ENCODE measurements around the gene VGF. TPM values are rescaled to one million over a fixed set of nuclear protein-coding genes. Genes with fewer than 3 reads are reported as not detected.

The VGF gene
- total RNA-seq, 1 experiment from 2014 or later, result 1.2 TPM

DNA sequence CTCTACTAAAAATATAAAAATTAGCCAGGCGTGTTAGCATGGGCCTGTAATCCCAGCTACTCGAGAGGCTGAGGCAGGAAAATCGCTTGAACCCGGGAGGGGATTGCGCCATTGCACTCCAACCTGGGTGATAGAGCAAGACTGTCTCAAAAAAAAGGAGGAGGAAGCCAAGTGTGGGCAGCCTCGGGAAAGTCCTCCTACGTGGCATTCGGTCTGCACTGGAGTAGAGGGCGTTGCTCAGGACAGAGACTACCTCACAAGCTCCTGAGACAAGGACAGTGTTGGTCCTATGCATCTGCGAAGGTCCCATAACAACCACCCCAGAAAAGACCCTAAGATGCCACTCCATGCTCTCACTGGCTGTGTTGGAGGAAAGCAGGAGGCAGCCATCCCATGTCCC is 48.5 kb downstream of the VGF start:
- no TSS peak for BruUV-seq (replicated peaks)
- CTCF ChIA-PET, result no interaction called here
- Histone ChIP-seq H3K4me3 (ENCODE audit: low read depth, low read length) (no peak overlapping the region), H3K36me3 (ENCODE audit: control insufficient read depth, insufficient read depth, low read length) (no peaks in the 10 kb centered on the region), H3K9me3 (no peaks in the 10 kb centered on the region), H3K4me1 (peaks cover 18% of the 10 kb centered on the region), H3K27me3 (replicated peaks; ENCODE audit: control insufficient read depth, insufficient read depth, low read length) (no peaks in the 10 kb centered on the region)
- Mint-ChIP-seq H3K4me1 (ENCODE audit: low read depth, unreplicated experiment) (peaks cover 10% of the 10 kb centered on the region), H3K27me3 (ENCODE audit: insufficient read depth, unreplicated experiment) (no peaks in the 10 kb centered on the region), H3K36me3 (ENCODE audit: insufficient read depth, unreplicated experiment) (no peaks in the 10 kb centered on the region), H3K4me3 (ENCODE audit: unreplicated experiment) (no peak overlapping the region), H3K9me3 (ENCODE audit: unreplicated experiment) (no peaks in the 10 kb centered on the region), H3K27ac (ENCODE audit: unreplicated experiment) (no peak overlapping the region)
- intact Hi-C loops (cut with micrococcal nuclease; ENCODE audit: unreplicated experiment), result no loop called here
- TF ChIP-seq, protein P1, sequence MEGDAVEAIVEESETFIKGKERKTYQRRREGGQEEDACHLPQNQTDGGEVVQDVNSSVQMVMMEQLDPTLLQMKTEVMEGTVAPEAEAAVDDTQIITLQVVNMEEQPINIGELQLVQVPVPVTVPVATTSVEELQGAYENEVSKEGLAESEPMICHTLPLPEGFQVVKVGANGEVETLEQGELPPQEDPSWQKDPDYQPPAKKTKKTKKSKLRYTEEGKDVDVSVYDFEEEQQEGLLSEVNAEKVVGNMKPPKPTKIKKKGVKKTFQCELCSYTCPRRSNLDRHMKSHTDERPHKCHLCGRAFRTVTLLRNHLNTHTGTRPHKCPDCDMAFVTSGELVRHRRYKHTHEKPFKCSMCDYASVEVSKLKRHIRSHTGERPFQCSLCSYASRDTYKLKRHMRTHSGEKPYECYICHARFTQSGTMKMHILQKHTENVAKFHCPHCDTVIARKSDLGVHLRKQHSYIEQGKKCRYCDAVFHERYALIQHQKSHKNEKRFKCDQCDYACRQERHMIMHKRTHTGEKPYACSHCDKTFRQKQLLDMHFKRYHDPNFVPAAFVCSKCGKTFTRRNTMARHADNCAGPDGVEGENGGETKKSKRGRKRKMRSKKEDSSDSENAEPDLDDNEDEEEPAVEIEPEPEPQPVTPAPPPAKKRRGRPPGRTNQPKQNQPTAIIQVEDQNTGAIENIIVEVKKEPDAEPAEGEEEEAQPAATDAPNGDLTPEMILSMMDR (IDR thresholded peaks at IDR 0.05; ENCODE audit: insufficient read depth in 1 of 2, low read depth in 1 of 2, low read length in 1 of 2, severe bottlenecking in 1 of 2, unreplicated experiment in 1 of 2), result no peak
- DNase-seq, result no peak
- POLR2A ChIA-PET, result no interaction called here

DNA sequence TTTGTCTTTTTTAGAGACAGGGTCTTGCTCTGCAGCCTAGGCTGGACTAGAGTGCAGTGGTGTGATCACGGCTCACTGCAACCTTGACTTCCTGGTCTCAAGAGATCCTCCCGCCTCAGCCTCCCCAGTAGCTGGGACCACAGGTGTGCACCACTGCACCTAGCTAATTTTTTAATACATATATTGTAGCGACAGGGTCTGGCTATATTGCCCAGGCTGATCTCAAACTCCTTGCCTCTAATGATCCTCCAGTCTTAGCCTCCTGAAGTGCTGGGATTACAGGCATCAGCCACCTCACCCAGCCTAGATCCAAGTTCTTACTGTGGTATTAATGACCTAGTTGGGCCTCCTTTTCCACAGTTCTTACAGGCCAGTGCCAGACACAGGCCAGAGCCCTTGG is 50.2 kb downstream of the VGF start:
- BruUV-seq (replicated peaks), result no TSS peak
- no peak overlapping the region for H3K27ac Mint-ChIP-seq (ENCODE audit: unreplicated experiment)

DNA sequence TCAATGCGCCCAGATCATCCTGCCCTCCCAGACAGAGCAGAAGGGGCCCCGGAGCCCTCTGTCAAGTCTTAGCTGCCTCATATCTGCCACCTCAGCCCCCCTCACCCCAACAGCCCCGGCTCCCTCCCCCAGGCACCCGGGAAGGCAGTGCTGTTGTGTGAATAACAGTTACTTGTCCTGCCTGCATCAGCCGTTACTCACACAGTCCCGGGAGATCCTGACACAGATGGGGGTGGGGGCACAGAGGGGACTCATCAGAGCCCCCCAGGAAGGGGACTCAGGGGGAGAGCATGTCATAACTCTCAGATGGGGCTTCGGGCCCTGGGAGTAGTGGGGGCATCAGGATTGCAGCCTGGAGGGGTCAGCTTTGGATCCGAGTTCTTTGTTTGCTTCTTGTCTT is 50.9 kb downstream of the VGF start:
- Histone ChIP-seq H3K9me3 (no peaks in the 10 kb centered on the region), H3K4me3 (ENCODE audit: low read depth, low read length) (no peak overlapping the region), H3K4me1 (peaks cover 11% of the 10 kb centered on the region), H3K36me3 (ENCODE audit: control insufficient read depth, insufficient read depth, low read length) (no peaks in the 10 kb centered on the region), H3K27me3 (replicated peaks; ENCODE audit: control insufficient read depth, insufficient read depth, low read length) (no peaks in the 10 kb centered on the region)
- H3K4me3 Mint-ChIP-seq (ENCODE audit: unreplicated experiment), result no peak overlapping the region
- intact Hi-C loops (cut with micrococcal nuclease; ENCODE audit: unreplicated experiment), result no loop called here
- no TSS peak for BruUV-seq (replicated peaks)
- peaks cover 7% of the 10 kb centered on the region for H3K4me1 Mint-ChIP-seq (ENCODE audit: low read depth, unreplicated experiment)
- no peak for DNase-seq
- H3K9me3 Mint-ChIP-seq (ENCODE audit: unreplicated experiment), result no peaks in the 10 kb centered on the region
- H3K27me3 Mint-ChIP-seq (ENCODE audit: insufficient read depth, unreplicated experiment), result no peaks in the 10 kb centered on the region
- ChIA-PET CTCF (no interaction called here), POLR2A (no interaction called here)
- TF ChIP-seq, protein P1 (IDR thresholded peaks at IDR 0.05; ENCODE audit: insufficient read depth in 1 of 2, low read depth in 1 of 2, low read length in 1 of 2, severe bottlenecking in 1 of 2, unreplicated experiment in 1 of 2), result no peak
- no peak overlapping the region for H3K27ac Mint-ChIP-seq (ENCODE audit: unreplicated experiment)
- no peaks in the 10 kb centered on the region for H3K36me3 Mint-ChIP-seq (ENCODE audit: insufficient read depth, unreplicated experiment)

More for the DNA sequence above, 50.2 kb downstream of the VGF start:
- Mint-ChIP-seq H3K27me3 (ENCODE audit: insufficient read depth, unreplicated experiment) (no peaks in the 10 kb centered on the region), H3K36me3 (ENCODE audit: insufficient read depth, unreplicated experiment) (no peaks in the 10 kb centered on the region), H3K4me3 (ENCODE audit: unreplicated experiment) (no peak overlapping the region), H3K4me1 (ENCODE audit: low read depth, unreplicated experiment) (peaks cover 7% of the 10 kb centered on the region), H3K9me3 (ENCODE audit: unreplicated experiment) (no peaks in the 10 kb centered on the region)
- ChIA-PET CTCF (no interaction called here), POLR2A (no interaction called here)
- Histone ChIP-seq H3K36me3 (ENCODE audit: control insufficient read depth, insufficient read depth, low read length) (no peaks in the 10 kb centered on the region), H3K4me3 (ENCODE audit: low read depth, low read length) (no peak overlapping the region), H3K27me3 (replicated peaks; ENCODE audit: control insufficient read depth, insufficient read depth, low read length) (no peaks in the 10 kb centered on the region), H3K9me3 (no peaks in the 10 kb centered on the region), H3K4me1 (peaks cover 11% of the 10 kb centered on the region)
- intact Hi-C loops (cut with micrococcal nuclease; ENCODE audit: unreplicated experiment), result no loop called here
- no peak for DNase-seq
- TF ChIP-seq, protein P1 (IDR thresholded peaks at IDR 0.05; ENCODE audit: insufficient read depth in 1 of 2, low read depth in 1 of 2, low read length in 1 of 2, severe bottlenecking in 1 of 2, unreplicated experiment in 1 of 2), result no peak

Measured in Caco-2 (cell line).